ENCODE data around the gene CYB5R3.

Gene CYB5R3

GRCh38 chr22:42685941-42686653 lies 36.9 kb upstream of the CYB5R3 start:
- no peak for TF ChIP-seq CTCF (IDR thresholded peaks at IDR 0.05; ENCODE audit: low read depth, low read length)
- Histone ChIP-seq H3K27me3 (no peaks in the 10 kb centered on the region), H3K9me3 (no peaks in the 10 kb centered on the region), H3K36me3 (no peaks in the 10 kb centered on the region), H3K4me1 (peaks cover 13% of the 10 kb centered on the region; the same call in 1 of the 2 replicates), H3K4me3 (ENCODE audit: low read depth, low read length) (no peak overlapping the region)
- no peak for DNase-seq

GRCh38 chr22:42684462-42685195 lies 35.4 kb upstream of the CYB5R3 start:
- peaks cover 13% of the 10 kb centered on the region; the same call in 1 of the 2 replicates for H3K4me1 ChIP-seq
- no peaks in the 10 kb centered on the region for H3K27me3 ChIP-seq
- no peak overlapping the region for H3K4me3 ChIP-seq (ENCODE audit: low read depth, low read length)
- no peak for TF ChIP-seq CTCF (IDR thresholded peaks at IDR 0.05; ENCODE audit: low read depth, low read length)
- no peaks in the 10 kb centered on the region for H3K9me3 ChIP-seq
- no peak for DNase-seq
- H3K36me3 ChIP-seq: no peaks in the 10 kb centered on the region

- H3K36me3 ChIP-seq: no peaks in the 10 kb centered on the region
- DNase-seq: peak; percentile 55
- no peaks in the 10 kb centered on the region for H3K27me3 ChIP-seq
- TF ChIP-seq CTCF (IDR thresholded peaks at IDR 0.05; ENCODE audit: low read depth, low read length): no peak
- H3K4me3 ChIP-seq (ENCODE audit: low read depth, low read length): no peak overlapping the region
- peaks cover 10% of the 10 kb centered on the region; the same call in 1 of the 2 replicates for H3K4me1 ChIP-seq
- no peaks in the 10 kb centered on the region for H3K9me3 ChIP-seq
Observed at GRCh38 chr22:42683578-42684283, 34.5 kb upstream of the CYB5R3 start.

- Histone ChIP-seq H3K9me3 (no peaks in the 10 kb centered on the region), H3K36me3 (no peaks in the 10 kb centered on the region), H3K4me3 (ENCODE audit: low read depth, low read length) (no peak overlapping the region), H3K4me1 (peaks cover 5% of the 10 kb centered on the region; the same call in 1 of the 2 replicates), H3K27me3 (no peaks in the 10 kb centered on the region)
- no peak for DNase-seq
- no peak for TF ChIP-seq CTCF (IDR thresholded peaks at IDR 0.05; ENCODE audit: low read depth, low read length)
Observed at GRCh38 chr22:42682113-42682851, 33.1 kb upstream of the CYB5R3 start.

GRCh38 chr22:42680648-42681047 lies 31.5 kb upstream of the CYB5R3 start:
- no peak for DNase-seq
- no peak overlapping the region for H3K4me3 ChIP-seq (ENCODE audit: low read depth, low read length)
- H3K27me3 ChIP-seq: no peaks in the 10 kb centered on the region
- no peak for TF ChIP-seq CTCF (IDR thresholded peaks at IDR 0.05; ENCODE audit: low read depth, low read length)
- H3K9me3 ChIP-seq: no peaks in the 10 kb centered on the region
- H3K36me3 ChIP-seq: no peaks in the 10 kb centered on the region
- H3K4me1 ChIP-seq: no peaks in the 10 kb centered on the region

Data from BE2C (cell line).